NT2/D1 (cell line): ENCODE measurements around the gene PBRM1.

Source experiments
- YY1 ChIP-seq: IDR thresholded peaks from 2 replicates; pipeline ENCODE4 v1.6.1; 2011; ENCODE audit not compliant: insufficient read length, insufficient read depth
- ZNF274 ChIP-seq: IDR thresholded peaks from 2 replicates; pipeline ENCODE4 v1.6.1; 2011; ENCODE audit warnings: mild to moderate bottlenecking, low read depth, low read length

- TF ChIP-seq YY1 (no peak), ZNF274 (no peak)
Observed at GRCh38 chr3:52682016-52682415, 3.7 kb downstream of the PBRM1 start.
